ENCODE data around the gene TREX2. TPM values are rescaled to one million over a fixed set of nuclear protein-coding genes. Genes with fewer than 3 reads are reported as not detected.

Gene TREX2
- total and polyA plus RNA-seq, 2 of the 4 experiments (the other 2 are of a cell fraction) = 0.36 to 0.84 TPM

GRCh38 chrX:153481043-153481442 is 35.2 kb upstream of the TREX2 start:
- Histone ChIP-seq H4K91ac (ENCODE audit: insufficient read depth, low read depth, low read length) (no peak overlapping the region), H3K27ac (ENCODE audit: insufficient read depth, low read length) (no peak overlapping the region), H3K9me3 (ENCODE audit: control insufficient read depth, insufficient read depth, low read length) (no peaks in the 10 kb centered on the region), H4K5ac (ENCODE audit: low read depth, low read length) (no peak overlapping the region), H3K79me1 (ENCODE audit: low read depth in 1 of 2, low read length in 2 of 2) (peaks cover 0 to 5% of the 10 kb centered on the region in 2 experiments; a peak in 1 of 4 replicates), H3K36me3 (ENCODE audit: control insufficient read depth, insufficient read depth, low read length) (no peaks in the 10 kb centered on the region), H4K8ac (ENCODE audit: low read depth in 2 of 2, low read length in 2 of 2) (no peak overlapping the region), H3K9ac (ENCODE audit: low read depth, low read length) (no peak overlapping the region), H2BK120ac (ENCODE audit: low read depth, low read length) (no peak overlapping the region), H3K18ac (ENCODE audit: low read depth, low read length) (no peak overlapping the region), H3K14ac (replicated peaks; ENCODE audit: low read depth, low read length) (no peak overlapping the region), H3K4me1 (ENCODE audit: control insufficient read depth, insufficient read depth, low read length) (peaks cover 16% of the 10 kb centered on the region), H3K4me2 (ENCODE audit: low read depth, low read length) (no peak overlapping the region), H2BK5ac (ENCODE audit: low read depth, low read length, poor library complexity, severe bottlenecking) (no peak overlapping the region), H2AK9ac (replicated peaks; ENCODE audit: low read depth, low read length, poor library complexity) (no peak overlapping the region), H3K4me3 (ENCODE audit: insufficient read depth, low read depth, low read length) (no peak overlapping the region), H3K56ac (ENCODE audit: extremely low read depth, insufficient read depth, low read length) (no peak overlapping the region), H4K20me1 (ENCODE audit: insufficient read depth, low read length) (no peaks in the 10 kb centered on the region), H2BK20ac (ENCODE audit: low read depth, low read length) (no peak overlapping the region), H3K27me3 (ENCODE audit: control insufficient read depth, insufficient read depth, low read length) (no peaks in the 10 kb centered on the region), H3K23ac (ENCODE audit: low read depth, low read length) (no peak overlapping the region), H2AFZ (replicated peaks; ENCODE audit: low read length, poor library complexity) (no peak overlapping the region), H3K9me1 (ENCODE audit: insufficient read depth, low read length) (peaks cover 15% of the 10 kb centered on the region), H2BK15ac (ENCODE audit: low read depth, low read length) (no peak overlapping the region), H3K4ac (ENCODE audit: low read depth, low read length) (no peak overlapping the region), H2AK5ac (ENCODE audit: low read depth, low read length) (no peak overlapping the region)
- ChIA-PET CTCF (no interaction called here), POLR2A (ENCODE audit: unreplicated experiment) (no interaction called here)
- no TSS peak for BruUV-seq (replicated peaks)
- DNase-seq (no peak), ATAC-seq (ENCODE audit: low read depth) (no peak)
- dilution Hi-C loops (cut with HindIII; ENCODE audit: low sequenced_read_pairs, unreplicated experiment) = no loop called here
- intact Hi-C loops (cut with micrococcal nuclease) = no loop called here
- WGBS, 2 experiments (ENCODE audit: extremely low coverage in 2 of 2, insufficient read length in 1 of 2) = 93% methylated on average over 3 of the region's 13 CpGs; no CpG with 5 or more reads in 1 of the 2 experiments
- in situ Hi-C loops (cut with MboI; ENCODE audit: low sequenced_read_pairs) = no loop called here
- no peak for TF ChIP-seq MAFK (IDR thresholded peaks at IDR 0.05; ENCODE audit: low read depth, low read length)
- TF ChIP-seq SMC3 (IDR thresholded peaks at IDR 0.05; ENCODE audit: low read depth, low read length) = no peak
- no peak for TF ChIP-seq FOS (IDR thresholded peaks at IDR 0.05; ENCODE audit: low read depth, low read length)
- no peak for TF ChIP-seq RFX5 (IDR thresholded peaks at IDR 0.05; ENCODE audit: low read depth, low read length)

Data from IMR-90 (cell line).